H1 (cell line): ENCODE results near the gene FAT1. TPM values are rescaled to one million over a fixed set of nuclear protein-coding genes. Genes with fewer than 3 reads are reported as not detected.

Experiments
- CTCF ChIA-PET: fragments of 300-600 bp; sonication (Branson Sonifier 250); formaldehyde crosslinking; loops from one replicate; lab custom pipeline; 2021; ENCODE audit not compliant: partially characterized antibody; lab: Charles Lee
- POLR2A ChIA-PET: fragments of 300-600 bp; sonication (Branson Sonifier 250); formaldehyde crosslinking; loops from one replicate; lab custom pipeline; 2021; ENCODE audit warnings: inconsistent platforms; ENCODE audit not compliant: partially characterized antibody; lab: Charles Lee
- DNase-seq, 2 experiments: peaks; one replicate each; pipeline versions ENCODE4 v3.0.0 to v3.0.0-alpha.2; 2010 to 2022; ENCODE audit warnings: low spot score in 2 of 2, low read depth in 1 of 2, mixed read lengths in 1 of 2
- FAIRE-seq: peaks from 2 replicates; lab custom pipeline; 2011; peaks lifted over from hg19 to GRCh38; lab: Jason Lieb, UNC
- H2AFZ ChIP-seq: 2 replicates; pipeline ENCODE4 v1.8.1; 2012; ENCODE audit warnings: low read length, inconsistent platforms
- H2AK5ac ChIP-seq: 2 replicates; pipeline ENCODE4 v1.6.1; 2013; ENCODE audit warnings: low read depth, low read length
- H2BK120ac ChIP-seq: replicated peaks from 2 replicates; pipeline ENCODE3; 2013; ENCODE audit warnings: low read depth, low read length, inconsistent platforms
- H2BK12ac ChIP-seq: 2 replicates; pipeline ENCODE4 v1.6.1; 2013; ENCODE audit warnings: low read depth, low read length
- H2BK15ac ChIP-seq: 2 replicates; pipeline ENCODE4 v1.6.1; 2013; ENCODE audit warnings: low read length
- H2BK20ac ChIP-seq: 2 replicates; pipeline ENCODE4 v1.6.1; 2013; ENCODE audit warnings: low read length
- H2BK5ac ChIP-seq: 2 replicates; pipeline ENCODE4 v1.6.1; 2013; ENCODE audit warnings: low read depth, low read length
- H3K14ac ChIP-seq: 2 replicates; pipeline ENCODE4 v1.6.1; 2013; ENCODE audit warnings: inconsistent platforms; ENCODE audit not compliant: insufficient read length
- H3K18ac ChIP-seq: 2 replicates; pipeline ENCODE4 v1.6.1; 2013; ENCODE audit warnings: low read length; ENCODE audit errors: extremely low read depth
- H3K23ac ChIP-seq: 2 replicates; pipeline ENCODE4 v1.6.1; 2013; ENCODE audit warnings: inconsistent platforms; ENCODE audit not compliant: insufficient read length
- H3K23me2 ChIP-seq: 2 replicates; pipeline ENCODE4 v1.6.1; 2013; ENCODE audit warnings: low read depth, low read length
- H3K27ac ChIP-seq: 2 replicates; pipeline ENCODE4 v1.6.1; 2011; ENCODE audit warnings: low read depth, low read length, inconsistent platforms
- H3K27me3 ChIP-seq, 4 experiments: replicated peaks in 1 of 4; 1 replicate in 1 of 4; 2 replicates in 3 of 4; pipeline versions ENCODE4 v1.6.1 to v1.8.1; 2011 to 2013; ENCODE audit warnings: low read length in 3 of 4, mild to moderate bottlenecking in 3 of 4, inconsistent platforms in 2 of 4, mixed read lengths in 2 of 4, moderate library complexity in 1 of 4; ENCODE audit not compliant: control insufficient read depth in 3 of 4, insufficient read depth in 3 of 4; ENCODE audit errors: extremely low read depth in 1 of 4
- H3K36me3 ChIP-seq, 4 experiments: 2 replicates each; pipeline versions ENCODE4 v1.6.1 to v1.8.1; 2011 to 2013; ENCODE audit warnings: mild to moderate bottlenecking in 4 of 4, low read length in 3 of 4, moderate library complexity in 2 of 4, control low read depth in 1 of 4, inconsistent platforms in 1 of 4; ENCODE audit not compliant: insufficient read depth in 4 of 4, control insufficient read depth in 2 of 4
- H3K4ac ChIP-seq: replicated peaks from 2 replicates; pipeline ENCODE3; 2013; ENCODE audit warnings: low read length, low read depth, mixed read lengths, inconsistent platforms; ENCODE audit not compliant: insufficient read length
- H3K4me1 ChIP-seq, 4 experiments: replicated peaks in 1 of 4; 1 replicate in 1 of 4; 2 replicates in 3 of 4; pipeline versions ENCODE4 v1.6.1 to v1.8.1; 2011 to 2013; ENCODE audit warnings: low read length in 3 of 4, inconsistent platforms in 2 of 4, mixed read lengths in 1 of 4; ENCODE audit not compliant: insufficient read depth in 4 of 4, control insufficient read depth in 3 of 4
- H3K4me2 ChIP-seq, 2 experiments: 2 replicates each; pipeline versions ENCODE4 v1.6.1 to v1.8.1; 2011 to 2013; ENCODE audit warnings: low read depth in 2 of 2, low read length in 2 of 2, control low read depth in 1 of 2, inconsistent platforms in 1 of 2, mild to moderate bottlenecking in 1 of 2; ENCODE audit not compliant: insufficient read depth in 1 of 2
- H3K4me3 ChIP-seq, 4 experiments: fragments of 200-600, 300-600 bp in 1 of 4; sonication (generic), shearing (Covaris generic), sonication (Bioruptor Twin) in 1 of 4; 2 replicates each; pipeline versions ENCODE4 v1.5.1 to v1.8.1; 2011 to 2016; ENCODE audit warnings: low read length in 4 of 4, low read depth in 3 of 4, control low read depth in 2 of 4, inconsistent platforms in 2 of 4, mild to moderate bottlenecking in 2 of 4, mixed read lengths in 1 of 4, moderate library complexity in 1 of 4; ENCODE audit not compliant: insufficient read depth in 2 of 4; ENCODE audit errors: extremely low read depth in 1 of 4
- H3K56ac ChIP-seq: replicated peaks from 2 replicates; pipeline ENCODE3; 2013; ENCODE audit warnings: low read depth, mild to moderate bottlenecking, mixed read lengths, low read length, inconsistent platforms; ENCODE audit not compliant: insufficient read length
- H3K79me1 ChIP-seq: 2 replicates; pipeline ENCODE4 v1.6.1; 2013; ENCODE audit warnings: low read depth, low read length, control low read depth
- H3K79me2 ChIP-seq, 2 experiments: 2 replicates each; pipeline versions ENCODE4 v1.6.1 to v1.8.1; 2012 to 2013; ENCODE audit warnings: low read length in 2 of 2, mild to moderate bottlenecking in 2 of 2, inconsistent platforms in 1 of 2; ENCODE audit not compliant: insufficient read depth in 2 of 2, control insufficient read depth in 1 of 2
- H3K9ac ChIP-seq, 4 experiments: replicated peaks in 1 of 4; 1 replicate in 1 of 4; 2 replicates in 3 of 4; pipeline versions ENCODE4 v1.6.1 to v1.8.1; 2011 to 2013; ENCODE audit warnings: low read depth in 3 of 4, low read length in 3 of 4, control low read depth in 2 of 4, mild to moderate bottlenecking in 2 of 4, moderate library complexity in 2 of 4, inconsistent platforms in 1 of 4; ENCODE audit errors: extremely low read depth in 1 of 4
- H3K9me3 ChIP-seq, 2 experiments: 2 replicates each; pipeline versions ENCODE4 v1.6.1 to v1.8.1; 2012 to 2013; ENCODE audit warnings: mild to moderate bottlenecking in 2 of 2, moderate library complexity in 2 of 2, control low read depth in 1 of 2, inconsistent platforms in 1 of 2, low read depth in 1 of 2, low read length in 1 of 2, mixed read lengths in 1 of 2; ENCODE audit not compliant: insufficient read depth in 2 of 2
- H4K20me1 ChIP-seq, 2 experiments: replicated peaks in 1 of 2; 2 replicates each; pipeline versions ENCODE3 to v1.8.1; 2011 to 2013; ENCODE audit warnings: inconsistent platforms in 2 of 2, low read length in 2 of 2, mild to moderate bottlenecking in 1 of 2; ENCODE audit not compliant: insufficient read depth in 2 of 2, control insufficient read depth in 1 of 2
- H4K5ac ChIP-seq: 2 replicates; pipeline ENCODE4 v1.6.1; 2013; ENCODE audit warnings: low read length, low read depth, mixed read lengths, inconsistent platforms; ENCODE audit not compliant: insufficient read length
- H4K8ac ChIP-seq: 2 replicates; pipeline ENCODE4 v1.8.0; 2013; ENCODE audit warnings: mild to moderate bottlenecking, moderate library complexity, low read length, inconsistent platforms; ENCODE audit not compliant: insufficient read depth; ENCODE audit errors: extremely low read depth
- H4K91ac ChIP-seq: replicated peaks from 2 replicates; pipeline ENCODE3; 2013; ENCODE audit warnings: low read length, mixed read lengths, inconsistent platforms; ENCODE audit not compliant: insufficient read length
- CEBPB ChIP-seq: IDR thresholded peaks from 2 replicates; pipeline ENCODE4 v1.6.1; 2012; ENCODE audit warnings: low read depth, low read length
- GABPA ChIP-seq: IDR thresholded peaks from 2 replicates; pipeline ENCODE4 v1.6.1; 2011; ENCODE audit warnings: mild to moderate bottlenecking, low read length, moderate library complexity, borderline replicate concordance; ENCODE audit not compliant: insufficient read depth
- WGBS, 2 experiments: shearing (Covaris generic) in 1 of 2; methylation state at CpG; one replicate each; pipeline versions ENCODE4 v1.1.6 to v1.1.7; 2013 to 2015; ENCODE audit warnings: low lambda C conversion rate in 2 of 2, mixed read lengths in 2 of 2, inconsistent platforms in 1 of 2, low coverage in 1 of 2, missing lambda C conversion rate in 1 of 2; ENCODE audit not compliant: insufficient replicate concordance in 2 of 2, insufficient coverage in 1 of 2, insufficient read length in 1 of 2; ENCODE audit errors: extremely low coverage in 1 of 2, missing lambda C conversion rate in 1 of 2; 5-methylcytosine and 5-hydroxymethylcytosine counted together
- polyA plus RNA-seq, 7 experiments: library from polyadenylated mRNA; depleted of rRNA in 3 of 7; stranded (reverse) in 5 of 7; unstranded in 2 of 7; fragments of >200 nt in 5 of 7; fragments of 200-250 nt in 2 of 7; gene quantifications; 1 replicate in 5 of 7; 2 replicates in 1 of 7; 4 replicates in 1 of 7; pipeline versions ENCODE4 v1.2.1 to v1.2.3, GENCODE V29; 2011 to 2013; ENCODE audit warnings: missing spikeins in 2 of 7, mixed read lengths in 2 of 7
- total RNA-seq: library from RNA; stranded (reverse); fragmentation: NEBNext Ultra II Directional; extraction: Animal tissue kit (Norgen Biotek cat#: 25700); gene quantifications from 2 replicates; pipeline ENCODE4 v1.2.1, GENCODE V29; 2021

FAT1 gene
- total and polyA plus RNA-seq, 2 of the 8 experiments (the other 6 are each of a cell fraction or from before 2014, with no cell fraction given) = 94.4 to 137 TPM

DNA sequence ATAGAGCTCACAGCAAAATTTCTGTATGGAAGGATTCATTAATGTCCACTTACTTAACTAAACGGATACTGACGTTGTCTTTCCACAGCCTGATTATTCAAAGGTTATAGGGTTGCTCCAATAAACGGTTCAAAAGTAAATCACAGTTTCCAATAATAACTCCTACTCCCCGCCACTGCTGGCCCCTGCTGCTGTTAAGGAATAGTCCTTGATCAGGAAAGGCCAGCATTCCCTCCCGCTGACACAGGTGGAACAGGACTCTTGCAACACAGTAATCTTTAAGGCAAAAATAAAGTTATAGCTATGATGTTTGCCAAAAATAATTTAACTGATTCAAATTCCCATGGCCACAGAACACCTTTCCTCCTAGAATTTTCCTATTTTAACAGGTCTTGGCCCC lies 53.9 kb downstream of the FAT1 start:
- ChIA-PET POLR2A (interaction anchor here (1.4 kb wide), 1 partner anchor 19 kb away, joined by 3 read pairs; no protein-coding TSS in a partner anchor), CTCF (interaction anchor here (0.6 to 2.5 kb wide), 13 partner anchors 10 to 791 kb away, joined by 3 to 16 read pairs (median 4); partner anchors contain the start of gene FAT1)

More for the DNA sequence above, 53.9 kb downstream of the FAT1 start:
- Histone ChIP-seq H3K23me2 (peaks cover 5% of the 10 kb centered on the region), H3K14ac (no peak overlapping the region), H4K20me1 (peaks cover 0 to 5% of the 10 kb centered on the region in 2 experiments), H3K56ac (no peak overlapping the region), H4K91ac (no peak overlapping the region), H2BK20ac (no peak overlapping the region), H3K27ac (no peak overlapping the region), H2BK5ac (no peak overlapping the region), H3K9me3 (no peaks in the 10 kb centered on the region), H3K79me2 (peaks cover 3 to 73% of the 10 kb centered on the region in 2 experiments; a peak in 2 of 4 replicates), H3K4me2 (peak overlapping the region; percentile 95 to 98; a peak in 3 of 4 replicates), H3K36me3 (peaks cover 0 to 8% (median 0%) of the 10 kb centered on the region in 4 experiments; a peak in 1 of 8 replicates), H3K4me1 (peaks cover 2 to 21% (median 8%) of the 10 kb centered on the region in 4 experiments), H3K18ac (no peak overlapping the region), H2AK5ac (no peak overlapping the region), H3K27me3 (peaks cover 0 to 1% (median 0%) of the 10 kb centered on the region in 4 experiments; a peak in 1 of 7 replicates), H2BK12ac (no peak overlapping the region; the same call in 1 of the 2 replicates), H4K8ac (no peak overlapping the region), H2BK15ac (no peak overlapping the region), H3K4me3 (peak overlapping the region in 2 of 4 experiments; percentile 23 to 54; a peak in 3 of 8 replicates), H3K9ac (no peak overlapping the region), H4K5ac (no peak overlapping the region), H3K79me1 (peaks cover 9% of the 10 kb centered on the region; the same call in 1 of the 2 replicates), H2AFZ (no peak overlapping the region), H2BK120ac (no peak overlapping the region), H3K23ac (no peak overlapping the region), H3K4ac (no peak overlapping the region)
- FAIRE-seq (no peak), DNase-seq (no peak)
- TF ChIP-seq GABPA = no peak
- peak; percentile 27; the same call in 1 of the 2 replicates for TF ChIP-seq CEBPB
- 14% methylated on average over 5 of the region's 5 CpGs; no CpG with 5 or more reads in 1 of the 2 experiments for WGBS, 2 experiments
